ENCODE data around the gene VCAN.

GRCh38 chr5:83527221-83527620 is 55.7 kb downstream of the VCAN start:
- TF ChIP-seq EZH2 (IDR thresholded peaks at IDR 0.05), result no peak
- TF ChIP-seq POLR2AphosphoS5 (IDR thresholded peaks at IDR 0.05; ENCODE audit: borderline replicate concordance, low read depth, low read length), result no peak

Data from SK-N-MC (cell line).